ENCODE results near the gene CNOT10. TPM values are rescaled to one million over a fixed set of nuclear protein-coding genes. Genes with fewer than 3 reads are reported as not detected.

The CNOT10 gene
- total RNA-seq, 4 donors from 2014 or later: 22.9 to 49.2 (median 28.4) TPM

- no peak for DNase-seq (ENCODE audit: low spot score in 2 of 2)
- Histone ChIP-seq H3K36me3 (peaks cover 12% of the 10 kb centered on the region), H3K4me3 (no peak overlapping the region), H3K4me1 (peaks cover 15% of the 10 kb centered on the region), H3K27ac (no peak overlapping the region), H3K9me3 (no peaks in the 10 kb centered on the region), H3K27me3 (no peaks in the 10 kb centered on the region)
- 70% methylated on average over 2 of the region's 2 CpGs for WGBS
- TF ChIP-seq, protein P1, sequence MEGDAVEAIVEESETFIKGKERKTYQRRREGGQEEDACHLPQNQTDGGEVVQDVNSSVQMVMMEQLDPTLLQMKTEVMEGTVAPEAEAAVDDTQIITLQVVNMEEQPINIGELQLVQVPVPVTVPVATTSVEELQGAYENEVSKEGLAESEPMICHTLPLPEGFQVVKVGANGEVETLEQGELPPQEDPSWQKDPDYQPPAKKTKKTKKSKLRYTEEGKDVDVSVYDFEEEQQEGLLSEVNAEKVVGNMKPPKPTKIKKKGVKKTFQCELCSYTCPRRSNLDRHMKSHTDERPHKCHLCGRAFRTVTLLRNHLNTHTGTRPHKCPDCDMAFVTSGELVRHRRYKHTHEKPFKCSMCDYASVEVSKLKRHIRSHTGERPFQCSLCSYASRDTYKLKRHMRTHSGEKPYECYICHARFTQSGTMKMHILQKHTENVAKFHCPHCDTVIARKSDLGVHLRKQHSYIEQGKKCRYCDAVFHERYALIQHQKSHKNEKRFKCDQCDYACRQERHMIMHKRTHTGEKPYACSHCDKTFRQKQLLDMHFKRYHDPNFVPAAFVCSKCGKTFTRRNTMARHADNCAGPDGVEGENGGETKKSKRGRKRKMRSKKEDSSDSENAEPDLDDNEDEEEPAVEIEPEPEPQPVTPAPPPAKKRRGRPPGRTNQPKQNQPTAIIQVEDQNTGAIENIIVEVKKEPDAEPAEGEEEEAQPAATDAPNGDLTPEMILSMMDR (IDR thresholded peaks at IDR 0.05): no peak
- TF ChIP-seq POLR2AphosphoS5 (IDR thresholded peaks at IDR 0.05) (no peak), POLR2A (IDR thresholded peaks at IDR 0.05) (no peak), EP300 (IDR thresholded peaks at IDR 0.05) (no peak)
These were observed 20.2 kb downstream of the CNOT10 start for GRCh38 chr3:32705232-32705631.

- Histone ChIP-seq H3K27me3 (no peaks in the 10 kb centered on the region), H3K4me3 (no peak overlapping the region), H3K9me3 (no peaks in the 10 kb centered on the region), H3K27ac (no peak overlapping the region), H3K4me1 (peaks cover 15% of the 10 kb centered on the region), H3K36me3 (peaks cover 17% of the 10 kb centered on the region)
- WGBS: 50% methylated on average over 6 of the region's 6 CpGs
- DNase-seq (ENCODE audit: low spot score in 2 of 2): no peak
- no peak for TF ChIP-seq EP300 (IDR thresholded peaks at IDR 0.05)
- TF ChIP-seq, protein P1 (IDR thresholded peaks at IDR 0.05): no peak
- TF ChIP-seq POLR2A (IDR thresholded peaks at IDR 0.05): no peak
- no peak for TF ChIP-seq POLR2AphosphoS5 (IDR thresholded peaks at IDR 0.05)
These were observed 21.5 kb downstream of the CNOT10 start for GRCh38 chr3:32706348-32707025.

DNA sequence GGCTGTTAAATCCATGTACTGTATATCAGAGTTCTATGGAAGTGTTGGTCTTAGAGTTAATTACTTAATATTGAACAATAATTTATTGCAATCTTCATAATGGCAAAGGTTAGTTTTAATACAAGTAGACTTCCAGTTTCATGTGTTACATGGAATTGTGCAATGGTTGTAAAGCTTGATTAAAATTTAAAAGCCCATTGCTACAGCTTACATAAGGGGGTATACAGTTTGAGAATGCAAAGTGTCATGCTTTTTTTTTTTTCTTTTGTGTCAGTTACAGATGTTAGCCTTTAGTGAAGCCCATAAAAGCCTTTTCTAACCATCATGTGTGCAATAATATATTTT lies 22.0 kb downstream of the CNOT10 start:
- H3K4me1 ChIP-seq: peaks cover 15% of the 10 kb centered on the region
- H3K9me3 ChIP-seq: no peaks in the 10 kb centered on the region
- H3K27ac ChIP-seq: no peak overlapping the region
- H3K4me3 ChIP-seq: no peak overlapping the region
- TF ChIP-seq EP300 (IDR thresholded peaks at IDR 0.05) (no peak), POLR2AphosphoS5 (IDR thresholded peaks at IDR 0.05) (no peak), POLR2A (IDR thresholded peaks at IDR 0.05) (no peak)
- TF ChIP-seq, protein P1 (IDR thresholded peaks at IDR 0.05): no peak
- peaks cover 20% of the 10 kb centered on the region for H3K36me3 ChIP-seq
- no peaks in the 10 kb centered on the region for H3K27me3 ChIP-seq
- DNase-seq (ENCODE audit: low spot score in 2 of 2): no peak

DNA sequence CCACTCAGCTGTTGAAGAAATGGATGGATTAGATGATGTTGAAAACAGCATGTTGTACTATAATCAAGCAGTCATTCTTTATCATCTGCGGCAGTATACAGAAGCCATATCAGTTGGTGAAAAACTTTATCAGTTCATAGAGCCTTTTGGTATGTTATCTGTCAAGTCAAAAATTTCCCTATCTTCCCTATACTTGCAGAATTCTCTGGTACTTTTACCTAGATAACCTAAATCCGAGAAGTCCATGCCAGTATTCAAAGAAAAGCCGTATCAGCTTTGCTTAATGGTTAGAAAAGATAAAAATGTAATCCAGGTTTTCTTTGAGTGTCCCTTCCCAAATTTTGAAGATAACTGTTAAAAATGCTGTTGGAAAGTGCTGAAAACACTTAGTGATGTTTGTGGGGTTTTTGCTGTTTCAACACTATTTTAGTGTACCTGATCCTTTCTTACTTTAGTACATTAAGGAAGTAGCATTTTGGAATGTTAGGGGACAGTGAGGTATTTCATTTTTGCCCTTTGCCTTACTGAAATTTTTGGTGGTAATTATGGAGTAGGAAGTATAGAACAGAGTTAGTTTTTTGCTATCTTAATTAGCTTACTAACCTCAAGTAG lies 23.8 kb downstream of the CNOT10 start:
- 93% methylated on average over 3 of the region's 3 CpGs for WGBS
- H3K36me3 ChIP-seq: peaks cover 34% of the 10 kb centered on the region
- no peak overlapping the region for H3K4me3 ChIP-seq
- no peaks in the 10 kb centered on the region for H3K27me3 ChIP-seq
- DNase-seq (ENCODE audit: low spot score in 2 of 2): no peak
- peaks cover 13% of the 10 kb centered on the region for H3K4me1 ChIP-seq
- H3K27ac ChIP-seq: no peak overlapping the region
- no peaks in the 10 kb centered on the region for H3K9me3 ChIP-seq
- TF ChIP-seq, protein P1 (IDR thresholded peaks at IDR 0.05): no peak
- TF ChIP-seq POLR2A (IDR thresholded peaks at IDR 0.05): no peak
- TF ChIP-seq EP300 (IDR thresholded peaks at IDR 0.05): no peak

- Histone ChIP-seq H3K27ac (no peak overlapping the region), H3K27me3 (no peaks in the 10 kb centered on the region), H3K36me3 (peaks cover 34% of the 10 kb centered on the region), H3K9me3 (no peaks in the 10 kb centered on the region), H3K4me1 (peaks cover 12% of the 10 kb centered on the region), H3K4me3 (no peak overlapping the region)
- TF ChIP-seq EP300 (IDR thresholded peaks at IDR 0.05) (no peak), POLR2AphosphoS5 (IDR thresholded peaks at IDR 0.05) (no peak), POLR2A (IDR thresholded peaks at IDR 0.05) (no peak)
- TF ChIP-seq, protein P1 (IDR thresholded peaks at IDR 0.05): no peak
- no peak for DNase-seq (ENCODE audit: low spot score in 2 of 2)
- WGBS: 97% methylated on average over 3 of the region's 3 CpGs
These were observed 24.4 kb downstream of the CNOT10 start for GRCh38 chr3:32709346-32709745.

All from suprapubic skin (tissue), 4 donors.